Body of pancreas (tissue), 4 donors: ENCODE data around the gene ZNF775. TPM values are rescaled to one million over a fixed set of nuclear protein-coding genes. Genes with fewer than 3 reads are reported as not detected.

Experiments used
- ATAC-seq: fragments of 150-250 bp; one replicate; pipeline ENCODE4 v1.9.1; 2016
- DNase-seq, 4 donors: peaks; one replicate each; pipeline ENCODE4 v3.0.0-alpha.2; 2019
- H3K27ac ChIP-seq, 4 donors: fragments of 200-600 bp; sonication (generic); 1 replicate in 3 of 4; 2 replicates in 1 of 4; pipeline versions ENCODE4 v1.5.1 to v1.6.1; 2016 to 2019; ENCODE audit warnings: mild to moderate bottlenecking in 1 of 4, mixed read lengths in 1 of 4, moderate library complexity in 1 of 4
- H3K27me3 ChIP-seq, 2 donors: fragments of 200-600 bp; sonication (generic); one replicate each; pipeline ENCODE4 v1.6.0; 2016; ENCODE audit warnings: mild to moderate bottlenecking in 1 of 2
- H3K36me3 ChIP-seq, 2 donors: fragments of 200-600 bp; sonication (generic); replicated peaks in 1 of 2; 2 replicates each; pipeline ENCODE4 v1.5.1; 2016; ENCODE audit warnings: low read depth in 2 of 2; ENCODE audit not compliant: insufficient read depth in 1 of 2
- H3K4me1 ChIP-seq: fragments of 200-600 bp; sonication (generic); one replicate; pipeline ENCODE4 v1.6.0; 2016
- H3K4me3 ChIP-seq, 2 donors: fragments of 200-600 bp; sonication (generic); 1 replicate in 1 of 2; 2 replicates in 1 of 2; pipeline ENCODE4 v1.5.1; 2016 to 2019
- H3K9me3 ChIP-seq, 3 donors: fragments of 200-600 bp; sonication (generic); 1 replicate in 2 of 3; 2 replicates in 1 of 3; pipeline ENCODE4 v1.5.1; 2016
- POLR2A ChIP-seq, 3 donors: fragments of 450-650 bp; IDR thresholded peaks; one replicate each; pipeline ENCODE4 v1.6.1; 2016; ENCODE audit warnings: antibody characterized with exemption in 3 of 3, mild to moderate bottlenecking in 2 of 3
- WGBS, 2 donors: methylation state at CpG; one replicate each; pipeline ENCODE4 v1.1.5; 2017; 5-methylcytosine and 5-hydroxymethylcytosine counted together
- intact Hi-C: fragments of 100-400 bp; cut with DNase I; formaldehyde crosslinking; loops from one replicate; pipeline ENCODE4 v1.15.1; 2023
- total RNA-seq, 2 donors: library from RNA; depleted of rRNA; stranded (reverse); fragments of >200 nt; gene quantifications; one replicate each; pipeline ENCODE4 v1.1.0, GENCODE V29; 2016
- TF ChIP-seq, protein P1 (sequence below), 7 experiments: fragments of 450-650 bp in 4 of 7; fragments of 200-600 bp in 3 of 7; sonication (generic) in 3 of 7; IDR thresholded peaks; one replicate each; pipeline ENCODE4 v1.5.1; 2016 to 2019; ENCODE audit warnings: antibody characterized with exemption in 7 of 7

The ZNF775 gene
- total RNA-seq, 2 donors from 2014 or later: 6.0 to 10.2 TPM

DNA sequence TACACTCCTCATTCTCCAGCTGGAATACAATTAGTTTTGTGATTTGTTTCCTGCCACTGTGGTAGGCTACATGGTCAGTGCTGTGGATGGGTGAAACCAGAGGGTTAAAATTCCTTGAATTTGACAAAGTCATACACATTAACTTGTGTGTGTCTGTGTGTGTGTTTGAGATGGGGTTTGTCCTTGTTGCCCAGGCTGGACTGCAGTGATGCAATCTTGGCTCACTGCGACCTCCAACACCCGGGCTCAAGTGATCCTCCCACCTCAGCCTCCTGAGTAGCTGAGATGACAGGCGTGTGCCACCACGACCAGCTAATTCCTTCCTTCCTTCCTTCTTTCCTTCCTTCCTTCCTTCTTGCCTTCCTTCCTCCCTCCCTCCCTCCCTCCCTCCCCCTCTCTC lies 46.5 kb downstream of the ZNF775 start:
- 53 to 54% methylated on average over 4 of the region's 4 CpGs for WGBS, 2 donors
- Histone ChIP-seq H3K4me3 (no peak overlapping the region), H3K36me3 (no peaks in the 10 kb centered on the region), H3K4me1 (peaks cover 13% of the 10 kb centered on the region), H3K9me3 (no peaks in the 10 kb centered on the region), H3K27me3 (no peaks in the 10 kb centered on the region), H3K27ac (no peak overlapping the region)
- DNase-seq (peak in 1 of 4 donors; percentile 3), ATAC-seq (no peak)
- intact Hi-C loops: no loop called here
- TF ChIP-seq POLR2A (IDR thresholded peaks at IDR 0.05): no peak
- TF ChIP-seq, protein P1, sequence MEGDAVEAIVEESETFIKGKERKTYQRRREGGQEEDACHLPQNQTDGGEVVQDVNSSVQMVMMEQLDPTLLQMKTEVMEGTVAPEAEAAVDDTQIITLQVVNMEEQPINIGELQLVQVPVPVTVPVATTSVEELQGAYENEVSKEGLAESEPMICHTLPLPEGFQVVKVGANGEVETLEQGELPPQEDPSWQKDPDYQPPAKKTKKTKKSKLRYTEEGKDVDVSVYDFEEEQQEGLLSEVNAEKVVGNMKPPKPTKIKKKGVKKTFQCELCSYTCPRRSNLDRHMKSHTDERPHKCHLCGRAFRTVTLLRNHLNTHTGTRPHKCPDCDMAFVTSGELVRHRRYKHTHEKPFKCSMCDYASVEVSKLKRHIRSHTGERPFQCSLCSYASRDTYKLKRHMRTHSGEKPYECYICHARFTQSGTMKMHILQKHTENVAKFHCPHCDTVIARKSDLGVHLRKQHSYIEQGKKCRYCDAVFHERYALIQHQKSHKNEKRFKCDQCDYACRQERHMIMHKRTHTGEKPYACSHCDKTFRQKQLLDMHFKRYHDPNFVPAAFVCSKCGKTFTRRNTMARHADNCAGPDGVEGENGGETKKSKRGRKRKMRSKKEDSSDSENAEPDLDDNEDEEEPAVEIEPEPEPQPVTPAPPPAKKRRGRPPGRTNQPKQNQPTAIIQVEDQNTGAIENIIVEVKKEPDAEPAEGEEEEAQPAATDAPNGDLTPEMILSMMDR (IDR thresholded peaks at IDR 0.05): no peak

DNA sequence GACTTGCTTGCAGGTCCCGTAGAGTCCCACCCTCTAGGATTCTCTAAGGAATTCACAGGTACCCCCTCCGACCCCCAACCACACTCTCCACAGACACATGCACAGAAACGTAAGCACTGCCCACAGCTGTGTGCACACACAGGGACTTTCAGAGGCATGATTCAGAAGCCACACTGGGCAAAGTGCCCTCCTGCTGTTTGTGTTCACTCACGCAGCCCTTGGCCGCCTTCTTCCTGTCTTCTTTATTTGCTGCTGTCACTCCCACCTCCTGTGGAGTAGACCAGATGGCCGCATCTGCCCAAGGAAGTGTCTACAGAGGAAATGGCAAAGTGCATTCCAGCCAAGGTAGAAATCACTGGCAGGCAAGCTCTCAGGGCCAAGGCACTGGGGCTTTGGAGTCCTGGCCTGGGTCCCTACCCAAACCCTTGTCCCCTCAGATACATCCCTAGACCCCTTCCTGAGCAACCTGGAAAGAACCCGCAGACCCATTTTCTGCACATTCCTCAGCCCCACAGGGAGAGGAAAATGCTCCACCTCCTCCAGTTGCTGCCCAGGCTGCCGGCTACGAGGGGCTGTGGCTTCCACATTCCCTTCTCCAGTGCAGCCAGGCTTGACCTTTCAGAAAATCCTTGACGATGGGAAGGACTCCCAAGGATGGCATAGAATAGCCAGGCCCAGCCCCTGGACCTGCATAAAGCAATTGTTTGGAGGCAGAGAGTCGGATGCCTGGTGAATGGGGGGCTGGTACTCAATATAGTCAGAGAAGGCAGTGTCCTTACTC lies 49.7 kb downstream of the ZNF775 start:
- no peak overlapping the region for H3K4me3 ChIP-seq
- H3K27me3 ChIP-seq: no peaks in the 10 kb centered on the region
- peak; percentile 18 to 70 (median 58) for DNase-seq
- H3K36me3 ChIP-seq: no peaks in the 10 kb centered on the region
- no peak overlapping the region for H3K27ac ChIP-seq
- H3K4me1 ChIP-seq: peaks cover 7% of the 10 kb centered on the region
- 42 to 47% methylated on average over 11 of the region's 11 CpGs for WGBS, 2 donors
- no peak for ATAC-seq
- H3K9me3 ChIP-seq: no peaks in the 10 kb centered on the region
- intact Hi-C loops: no loop called here
- TF ChIP-seq POLR2A (IDR thresholded peaks at IDR 0.05): no peak

GRCh38 chr7:150429699-150430098 lies 50.6 kb downstream of the ZNF775 start:
- intact Hi-C loops: no loop called here

DNA sequence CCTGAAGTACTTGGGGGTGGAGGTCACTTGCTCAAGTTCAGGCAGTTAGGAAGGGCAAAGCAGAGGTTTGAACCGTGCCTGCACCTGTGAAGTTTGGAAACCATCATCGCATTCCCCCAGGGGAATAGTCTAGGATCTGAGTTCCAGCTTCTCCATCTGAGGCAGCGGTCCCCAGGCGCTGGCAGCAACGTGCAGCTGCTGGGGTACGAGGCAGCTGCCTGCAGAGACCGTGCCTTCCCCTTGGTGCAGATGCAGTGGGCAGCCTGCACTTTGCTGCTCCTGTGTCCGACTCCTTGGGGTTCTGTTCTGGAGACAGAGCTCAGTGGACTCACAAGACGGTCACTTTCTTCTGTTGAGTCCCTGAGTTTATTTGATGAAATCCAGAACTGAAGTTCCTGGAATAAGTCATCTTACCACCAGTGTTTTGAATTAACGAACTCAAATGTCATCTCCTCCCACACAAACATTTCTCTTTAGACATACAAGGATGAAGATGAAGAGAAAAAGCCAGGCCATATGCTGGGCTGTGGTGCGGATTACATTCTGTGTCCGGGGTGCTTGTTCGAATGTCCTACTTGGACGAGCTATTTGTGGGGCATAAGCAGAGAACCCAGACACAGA lies 51.4 kb downstream of the ZNF775 start:
- 82 to 87% methylated on average over 11 to 14 of the region's 14 CpGs for WGBS, 2 donors

More at GRCh38 chr7:150429699-150430098, 50.6 kb downstream of the ZNF775 start:
- Histone ChIP-seq H3K9me3 (no peaks in the 10 kb centered on the region), H3K27me3 (no peaks in the 10 kb centered on the region), H3K4me3 (no peak overlapping the region), H3K36me3 (no peaks in the 10 kb centered on the region), H3K4me1 (peaks cover 7% of the 10 kb centered on the region), H3K27ac (no peak overlapping the region)
- no peak for TF ChIP-seq POLR2A (IDR thresholded peaks at IDR 0.05)
- TF ChIP-seq, protein P1 (IDR thresholded peaks at IDR 0.05): no peak
- no peak for ATAC-seq
- DNase-seq: peak in 1 of 4 donors; percentile 1
- WGBS, 2 donors: 80 to 82% methylated on average over 7 of the region's 8 CpGs

More for the DNA sequence above, 51.4 kb downstream of the ZNF775 start:
- Histone ChIP-seq H3K9me3 (no peaks in the 10 kb centered on the region), H3K36me3 (no peaks in the 10 kb centered on the region), H3K27me3 (no peaks in the 10 kb centered on the region), H3K4me3 (no peak overlapping the region), H3K4me1 (peaks cover 7% of the 10 kb centered on the region), H3K27ac (no peak overlapping the region)
- ATAC-seq: no peak
- DNase-seq: peak in 1 of 4 donors; percentile 1
- intact Hi-C loops: no loop called here
- TF ChIP-seq POLR2A (IDR thresholded peaks at IDR 0.05): no peak
- TF ChIP-seq, protein P1 (IDR thresholded peaks at IDR 0.05): no peak
